CD4-positive, alpha-beta T cell treated with Interleukin-15 for 4 hours (primary cell): Measurements from ENCODE around the gene EEFSEC.
A peak's percentile ranks its signal among the peaks of the same experiment; 100 is the strongest.

ENCODE experiments used
- DNase-seq: peaks from one replicate; pipeline ENCODE4 v3.0.0-alpha.2; 2020; ENCODE audit warnings: low spot score

Gene EEFSEC

GRCh38 chr3:128447561-128448013, 294.3 kb downstream of the EEFSEC start:
- DNase-seq = no peak

GRCh38 chr3:128448491-128448890, 295.2 kb downstream of the EEFSEC start:
- peak; percentile 20 for DNase-seq

GRCh38 chr3:128449111-128449638, 295.9 kb downstream of the EEFSEC start:
- DNase-seq = no peak

GRCh38 chr3:128452120-128452519, 298.8 kb downstream of the EEFSEC start:
- DNase-seq = no peak

GRCh38 chr3:128452678-128453275, 299.5 kb downstream of the EEFSEC start:
- DNase-seq = no peak

GRCh38 chr3:128453501-128454309, 300.4 kb downstream of the EEFSEC start:
- DNase-seq = no peak

GRCh38 chr3:128454310-128454618, 301.0 kb downstream of the EEFSEC start:
- no peak for DNase-seq

GRCh38 chr3:128455116-128455515, 301.8 kb downstream of the EEFSEC start:
- DNase-seq = no peak

GRCh38 chr3:128455786-128456748, 302.8 kb downstream of the EEFSEC start:
- DNase-seq = no peak

- no peak for DNase-seq
Observed at GRCh38 chr3:128456776-128457715, 303.8 kb downstream of the EEFSEC start.

- no peak for DNase-seq
Observed at GRCh38 chr3:128457937-128458336, 304.7 kb downstream of the EEFSEC start.
